Neural cell (in vitro differentiated cells): ENCODE data around the gene PPP1R9B. TPM values are rescaled to one million over a fixed set of nuclear protein-coding genes. Genes with fewer than 3 reads are reported as not detected.

Experiments
- H2AFZ ChIP-seq: fragments of 200-600, 300-800 bp; sonication (generic), shearing (Covaris generic); 2 replicates; pipeline ENCODE4 v1.6.0; 2014; ENCODE audit warnings: low read depth, mild to moderate bottlenecking, antibody characterized with exemption, low read length, moderate library complexity
- H3F3A ChIP-seq: fragments of 200-600 bp; shearing (Covaris generic); 2 replicates; pipeline ENCODE4 v1.6.1; 2016; ENCODE audit warnings: mild to moderate bottlenecking, moderate library complexity, mixed read lengths, antibody characterized with exemption, low read length; ENCODE audit not compliant: insufficient read depth, poor library complexity, severe bottlenecking
- H3K27ac ChIP-seq: fragments of 200-600, 300-800 bp; sonication (generic), shearing (Covaris generic); 2 replicates; pipeline ENCODE4 v1.5.1; 2014; ENCODE audit warnings: mild to moderate bottlenecking, low read length, moderate library complexity
- H3K27me3 ChIP-seq: fragments of 300-800, 200-600 bp; sonication (generic), shearing (Covaris generic); 2 replicates; pipeline ENCODE4 v1.6.0; 2014; ENCODE audit warnings: mild to moderate bottlenecking, low read depth, low read length, moderate library complexity; ENCODE audit not compliant: insufficient read depth
- H3K36me3 ChIP-seq: fragments of 300-800, 200-600 bp; sonication (generic), shearing (Covaris generic); 2 replicates; pipeline ENCODE4 v1.5.1; 2014; ENCODE audit warnings: mild to moderate bottlenecking, antibody characterized with exemption, low read length, moderate library complexity; ENCODE audit not compliant: insufficient read depth
- H3K4me2 ChIP-seq: fragments of 300-800, 200-600 bp; sonication (generic), shearing (Covaris generic); 2 replicates; pipeline ENCODE4 v1.6.0; 2014; ENCODE audit warnings: mild to moderate bottlenecking, low read length
- H3K4me3 ChIP-seq: fragments of 300-800, 200-600 bp; sonication (generic), shearing (Covaris generic); 2 replicates; pipeline ENCODE4 v1.5.1; 2014; ENCODE audit warnings: mild to moderate bottlenecking, low read length, moderate library complexity
- H3K79me2 ChIP-seq: fragments of 200-600 bp; shearing (Covaris generic); replicated peaks from 2 replicates; pipeline ENCODE4 v1.6.0; 2014; ENCODE audit warnings: mild to moderate bottlenecking, low read length, moderate library complexity; ENCODE audit not compliant: insufficient read depth
- H3K9ac ChIP-seq: fragments of 300-800, 200-600 bp; sonication (generic), shearing (Covaris generic); 2 replicates; pipeline ENCODE4 v1.6.1; 2016; ENCODE audit warnings: mild to moderate bottlenecking, low read length, mixed read lengths
- H3K9me2 ChIP-seq: fragments of 200-600 bp; shearing (Covaris generic); 2 replicates; pipeline ENCODE4 v1.6.1; 2016; ENCODE audit warnings: mild to moderate bottlenecking, low read length, mixed read lengths; ENCODE audit not compliant: insufficient read depth
- H3K9me3 ChIP-seq: fragments of 200-600, 300-800 bp; sonication (generic), shearing (Covaris generic); 2 replicates; pipeline ENCODE4 v1.6.1; 2016; ENCODE audit warnings: mild to moderate bottlenecking, mixed run types, low read length, moderate library complexity, mixed read lengths
- H4K20me1 ChIP-seq: fragments of 200-600 bp; shearing (Covaris generic); 2 replicates; pipeline ENCODE4 v1.6.1; 2016; ENCODE audit warnings: mild to moderate bottlenecking, mixed run types; ENCODE audit not compliant: insufficient read depth
- CTCF ChIP-seq: fragments of 450-650 bp; IDR thresholded peaks from 2 replicates; pipeline ENCODE4 v1.5.1; 2014; ENCODE audit warnings: antibody characterized with exemption, mild to moderate bottlenecking, moderate library complexity; ENCODE audit not compliant: poor library complexity, severe bottlenecking
- EP300 ChIP-seq: fragments of 450-650 bp; conservative IDR thresholded peaks from 2 replicates; pipeline ENCODE4 v1.6.1; 2014; ENCODE audit warnings: antibody characterized with exemption, mild to moderate bottlenecking, moderate library complexity; ENCODE audit not compliant: poor library complexity, severe bottlenecking
- EZH2 ChIP-seq: fragments of 200-600, 300-800 bp; shearing (Covaris generic), sonication (generic); IDR thresholded peaks from 2 replicates; pipeline ENCODE4 v1.6.1; 2014; ENCODE audit warnings: antibody characterized with exemption, low read length, borderline replicate concordance, mild to moderate bottlenecking; ENCODE audit not compliant: insufficient read depth, poor library complexity, severe bottlenecking
- MXI1 ChIP-seq: fragments of 450-650 bp; conservative IDR thresholded peaks from 2 replicates; pipeline ENCODE4 v1.6.1; 2014; ENCODE audit warnings: antibody characterized with exemption, mild to moderate bottlenecking; ENCODE audit not compliant: poor library complexity, severe bottlenecking
- POLR2AphosphoS5 ChIP-seq: IDR thresholded peaks from 2 replicates; pipeline ENCODE4 v1.6.1; 2012
- RAD21 ChIP-seq: fragments of 450-650 bp; conservative IDR thresholded peaks from 2 replicates; pipeline ENCODE4 v1.6.1; 2014; ENCODE audit warnings: antibody characterized with exemption, mild to moderate bottlenecking, moderate library complexity
- REST ChIP-seq: IDR thresholded peaks from 2 replicates; pipeline ENCODE4 v1.6.1; 2012; ENCODE audit warnings: borderline replicate concordance
- SMC3 ChIP-seq: fragments of 450-650 bp; conservative IDR thresholded peaks from 2 replicates; pipeline ENCODE4 v1.6.1; 2014; ENCODE audit warnings: antibody characterized with exemption, mild to moderate bottlenecking, moderate library complexity; ENCODE audit not compliant: poor library complexity
- TAF1 ChIP-seq: IDR thresholded peaks from 2 replicates; pipeline ENCODE4 v1.6.1; 2012; ENCODE audit warnings: low read depth
- polyA plus RNA-seq: library from polyadenylated mRNA; depleted of rRNA; stranded (reverse); fragments of >200 nt; gene quantifications from 2 replicates; pipeline ENCODE4 v1.2.3, GENCODE V29; 2014

The PPP1R9B gene
- polyA plus RNA-seq, 1 donor from 2014 or later: 29.2 TPM

GRCh38 chr17:50125420-50125997, 25.0 kb downstream of the PPP1R9B start:
- Histone ChIP-seq H4K20me1 (no peaks in the 10 kb centered on the region), H3K27me3 (no peaks in the 10 kb centered on the region), H3K9me3 (no peaks in the 10 kb centered on the region), H3K9me2 (no peaks in the 10 kb centered on the region), H3K36me3 (peaks cover 4% of the 10 kb centered on the region), H2AFZ (no peak overlapping the region), H3K79me2 (peaks cover 17% of the 10 kb centered on the region), H3K27ac (no peak overlapping the region), H3K4me3 (no peak overlapping the region), H3K9ac (no peak overlapping the region), H3K4me2 (no peak overlapping the region), H3F3A (no peaks in the 10 kb centered on the region)
- TF ChIP-seq CTCF: no peak
- TF ChIP-seq RAD21: no peak
- no peak for TF ChIP-seq TAF1

GRCh38 chr17:50123649-50124349, 26.7 kb downstream of the PPP1R9B start:
- H3K4me3 ChIP-seq: peak overlapping the region; percentile 30
- no peak overlapping the region for H3K4me2 ChIP-seq
- TF ChIP-seq REST: no peak
- no peak for TF ChIP-seq TAF1
- no peak for TF ChIP-seq EZH2
- TF ChIP-seq SMC3: no peak
- no peak for TF ChIP-seq EP300
- TF ChIP-seq RAD21: no peak
- no peak for TF ChIP-seq MXI1
- no peak for TF ChIP-seq CTCF
- TF ChIP-seq POLR2AphosphoS5: no peak
- peaks cover 4% of the 10 kb centered on the region for H3K36me3 ChIP-seq
- peak overlapping the region; percentile 33 for H3K27ac ChIP-seq
- no peaks in the 10 kb centered on the region for H4K20me1 ChIP-seq
- no peak overlapping the region for H2AFZ ChIP-seq
- no peaks in the 10 kb centered on the region for H3K9me2 ChIP-seq
- H3K9ac ChIP-seq: peak overlapping the region; percentile 31
- H3K79me2 ChIP-seq: peaks cover 14% of the 10 kb centered on the region
- no peaks in the 10 kb centered on the region for H3K27me3 ChIP-seq
- no peaks in the 10 kb centered on the region for H3F3A ChIP-seq
- no peaks in the 10 kb centered on the region for H3K9me3 ChIP-seq
